DMS153 (cell line): ENCODE data around the gene RNF123.

Experiments used
- DNase-seq: peaks from one replicate; lab custom pipeline; 2025; lab: John Stamatoyannopoulos, UW

Gene RNF123

DNA sequence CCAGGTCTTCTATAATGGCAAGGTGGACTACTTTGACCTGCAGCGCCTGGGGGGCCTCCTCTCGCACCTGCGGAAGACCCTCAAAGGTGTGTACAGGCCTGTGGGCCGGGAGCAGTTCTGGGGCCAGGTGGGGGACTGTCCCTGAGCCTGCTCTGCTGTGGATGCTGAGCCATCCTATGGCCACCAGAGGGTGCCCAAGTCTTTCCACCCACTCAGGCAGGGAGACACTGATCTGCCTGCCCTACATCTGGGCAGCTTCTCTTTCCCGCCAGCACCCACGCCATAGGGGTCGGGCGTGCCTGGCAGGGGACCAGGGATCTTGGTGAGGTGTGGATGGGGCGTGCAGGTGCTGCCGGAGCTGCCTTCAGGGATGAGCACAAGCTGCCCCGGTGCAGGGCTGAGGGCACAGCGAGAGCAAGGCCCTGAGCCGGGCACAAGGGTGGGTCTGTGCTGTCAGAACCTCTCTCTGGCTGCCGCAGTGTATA lies 14.1 kb downstream of the RNF123 start:
- peak; percentile 17 for DNase-seq

- DNase-seq, result no peak
Observed at GRCh38 chr3:49703956-49704355, 14.6 kb downstream of the RNF123 start.

GRCh38 chr3:49704629-49705028 lies 15.3 kb downstream of the RNF123 start:
- no peak for DNase-seq

GRCh38 chr3:49705390-49705960 lies 16.1 kb downstream of the RNF123 start:
- DNase-seq, result no peak

- DNase-seq, result no peak
Observed at GRCh38 chr3:49706456-49707112, 17.2 kb downstream of the RNF123 start.

DNA sequence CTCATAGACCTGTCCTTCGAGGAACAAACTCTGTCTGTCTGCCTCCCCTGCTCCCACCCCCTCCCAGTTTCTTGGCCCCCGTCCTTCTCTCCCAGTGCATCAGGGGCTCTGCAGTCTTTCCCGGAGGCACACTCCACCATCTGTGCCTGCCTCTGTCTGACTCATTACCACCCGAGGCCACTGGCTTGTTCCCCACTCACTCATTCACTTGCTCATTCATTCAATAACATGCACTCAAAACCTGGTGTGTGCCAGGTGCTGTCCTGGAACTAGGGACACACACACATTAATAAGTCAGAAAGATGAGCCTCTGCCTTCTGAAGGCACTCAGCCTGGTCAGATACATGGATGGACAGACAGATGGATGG lies 17.7 kb downstream of the RNF123 start:
- no peak for DNase-seq

GRCh38 chr3:49709852-49710251 lies 20.5 kb downstream of the RNF123 start:
- DNase-seq, result no peak

DNA sequence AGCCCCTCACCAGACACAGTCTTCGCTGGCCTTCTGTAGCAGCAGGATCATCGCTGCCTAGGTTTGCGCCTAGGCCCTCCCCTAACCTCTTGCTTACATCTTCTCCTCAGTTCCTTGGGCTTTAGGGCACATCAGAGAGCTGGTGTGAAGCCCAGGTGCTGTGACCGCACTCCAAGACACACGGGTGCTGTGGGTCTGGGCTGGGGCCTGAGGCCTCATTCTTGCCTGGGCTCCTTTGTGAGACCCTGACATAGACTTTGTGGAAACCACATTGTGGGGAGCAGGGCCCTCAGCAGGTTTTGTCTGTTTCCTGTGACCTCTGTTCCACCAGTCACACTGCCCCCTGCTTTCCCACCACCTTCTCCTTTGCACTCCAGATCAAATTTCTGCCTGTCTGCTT lies 22.1 kb downstream of the RNF123 start:
- DNase-seq, result no peak

DNA sequence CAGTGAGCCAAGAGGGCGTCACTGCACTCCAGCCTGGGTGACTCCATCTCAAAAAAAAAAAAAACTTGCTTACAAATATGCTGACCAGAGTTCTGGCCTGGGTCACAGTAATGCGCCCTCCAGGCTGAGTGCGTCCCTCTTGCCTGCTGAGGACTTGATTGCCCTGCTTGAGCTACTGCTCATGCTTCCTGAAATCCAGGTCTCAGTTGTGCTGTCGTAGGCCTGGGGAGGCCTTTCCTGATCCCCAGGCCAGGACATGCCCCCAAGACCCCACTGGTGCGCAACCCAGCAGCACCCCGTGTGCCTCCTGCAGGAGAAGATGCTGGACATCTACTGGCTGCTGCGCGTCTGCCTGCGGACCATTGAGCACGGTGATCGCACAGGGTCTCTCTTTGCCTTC lies 22.8 kb downstream of the RNF123 start:
- no peak for DNase-seq

- DNase-seq, result no peak
Observed at GRCh38 chr3:49712631-49713317, 23.4 kb downstream of the RNF123 start.

- no peak for DNase-seq
Observed at GRCh38 chr3:49713336-49714105, 24.2 kb downstream of the RNF123 start.

GRCh38 chr3:49714728-49715550 lies 25.6 kb downstream of the RNF123 start:
- no peak for DNase-seq

DNA sequence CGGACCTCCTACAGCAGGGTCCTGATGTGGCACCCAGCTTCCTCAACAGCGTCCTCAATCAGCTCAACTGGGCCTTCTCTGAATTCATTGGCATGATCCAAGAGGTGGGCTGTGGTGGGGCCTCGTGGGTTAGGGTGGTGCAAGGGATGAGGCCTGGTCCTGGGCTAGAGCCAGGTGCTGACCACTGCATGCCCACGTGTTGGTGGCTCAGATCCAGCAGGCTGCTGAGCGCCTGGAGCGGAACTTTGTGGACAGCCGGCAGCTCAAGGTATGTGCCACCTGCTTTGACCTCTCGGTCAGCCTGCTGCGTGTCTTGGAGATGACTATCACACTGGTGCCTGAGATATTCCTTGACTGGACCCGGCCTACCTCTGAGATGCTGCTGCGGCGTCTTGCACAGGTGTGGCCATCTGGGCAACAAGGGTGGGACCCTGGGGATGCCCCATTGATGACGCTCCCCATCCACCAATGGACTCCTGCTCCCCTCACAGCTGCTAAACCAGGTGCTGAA lies 26.3 kb downstream of the RNF123 start:
- DNase-seq, result no peak

- no peak for DNase-seq
Observed at GRCh38 chr3:49716169-49716568, 26.8 kb downstream of the RNF123 start.

DNA sequence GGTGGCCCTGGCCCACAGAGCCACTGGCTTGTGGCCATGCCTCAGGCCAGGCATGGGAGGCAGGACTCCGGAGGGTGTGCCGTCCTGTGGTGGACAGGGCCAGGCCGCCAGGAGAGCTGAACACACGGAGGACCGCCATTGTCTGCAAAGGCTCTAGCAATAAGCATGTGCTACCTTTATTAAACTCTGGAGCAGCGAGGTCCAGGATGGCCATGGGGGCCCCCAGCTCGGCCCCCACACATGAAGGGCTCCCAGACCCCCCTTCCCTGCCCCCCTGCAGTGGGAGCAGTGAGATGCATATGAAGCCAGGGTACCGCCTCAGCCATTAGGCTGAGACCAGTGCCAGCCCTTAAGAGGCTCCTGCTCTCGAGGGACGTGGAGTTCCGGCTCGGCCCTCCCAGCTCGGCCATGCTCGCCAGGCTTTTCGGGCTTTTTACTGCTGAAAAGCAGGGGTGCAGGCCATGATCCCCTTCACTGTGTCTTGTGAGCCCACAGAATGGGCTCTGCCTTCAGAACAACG lies 27.4 kb downstream of the RNF123 start:
- no peak for DNase-seq

DNA sequence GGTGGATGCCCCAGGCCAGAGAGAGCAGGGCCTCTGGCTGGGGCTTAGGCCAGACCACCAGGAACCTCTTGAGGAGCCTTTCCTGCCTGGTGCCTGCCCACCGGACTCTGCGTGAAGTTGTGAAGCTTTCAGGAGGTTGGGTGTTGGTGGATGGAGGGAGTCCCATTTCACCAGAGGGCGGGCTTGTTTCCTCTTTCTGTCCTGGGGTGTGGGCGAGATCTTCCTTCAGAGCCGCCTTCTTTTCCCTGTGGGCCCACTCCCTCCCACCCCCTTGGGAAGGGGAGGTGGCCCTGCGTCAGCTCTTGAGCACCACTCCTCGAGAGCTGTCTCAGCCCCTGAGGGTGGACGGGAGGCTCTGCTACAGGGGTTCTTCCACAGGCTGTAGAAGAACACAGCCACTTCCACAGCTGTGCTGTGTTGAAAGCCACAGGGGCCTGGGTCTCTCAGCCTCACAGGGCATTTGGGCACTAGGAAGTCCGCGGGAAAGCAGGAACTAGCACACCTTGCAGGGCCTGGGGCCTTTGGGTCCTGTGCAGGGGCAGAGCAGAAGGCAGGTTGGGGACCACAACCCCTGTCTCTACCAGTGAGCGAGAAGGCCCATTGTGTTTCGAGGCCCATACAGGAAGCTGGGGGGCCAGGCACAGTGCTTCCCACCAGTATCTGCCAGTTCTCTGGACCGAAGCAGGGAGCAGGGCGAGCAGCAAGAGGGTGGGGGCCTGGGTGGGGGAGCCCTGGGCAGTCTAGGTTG lies 28.0 kb downstream of the RNF123 start:
- DNase-seq, result no peak

DNA sequence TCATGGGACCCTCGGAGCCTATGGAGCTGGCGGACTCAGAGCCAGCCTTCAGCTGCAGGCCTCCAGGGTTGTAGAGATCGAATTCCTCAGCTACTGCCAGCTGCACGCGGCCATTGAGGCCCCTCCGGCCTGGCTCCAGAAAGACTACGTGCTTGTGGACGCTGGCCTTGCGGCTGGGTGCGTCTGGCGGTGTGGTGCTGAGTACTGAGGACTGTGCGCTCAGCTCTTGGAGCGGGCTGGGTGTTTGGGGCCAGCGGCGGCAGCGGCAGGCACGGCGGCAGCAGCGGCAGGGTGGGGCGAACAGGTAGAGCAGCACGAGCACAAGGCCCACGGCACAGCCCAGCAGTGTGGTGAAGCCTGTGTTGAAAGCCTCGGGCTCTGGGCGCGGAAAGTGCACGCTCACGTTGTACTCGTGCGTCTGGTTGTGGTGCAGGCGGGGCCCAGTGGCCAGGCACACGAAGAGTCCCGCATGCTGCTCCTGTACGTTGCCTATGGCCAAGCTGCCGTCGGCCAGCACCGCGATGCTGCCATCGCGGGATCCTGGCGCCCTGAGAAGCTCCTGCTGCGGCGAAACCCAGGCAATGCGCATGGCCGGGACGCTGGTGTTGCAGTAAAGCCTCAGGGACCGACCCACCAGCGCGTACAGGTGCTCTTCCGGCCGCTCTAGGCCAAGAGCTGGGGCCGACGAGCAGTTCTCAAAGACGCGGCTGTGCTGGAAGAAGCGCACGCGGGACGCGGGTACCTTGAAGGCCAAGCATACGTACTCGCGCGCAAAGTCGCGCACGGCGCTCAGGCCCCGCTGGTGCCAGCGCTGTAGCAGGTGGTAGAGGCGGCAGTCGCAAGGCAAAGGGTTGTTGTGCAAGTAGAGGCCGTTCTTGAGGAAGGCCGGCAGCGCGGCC lies 28.9 kb downstream of the RNF123 start:
- DNase-seq, result no peak

- no peak for DNase-seq
Observed at GRCh38 chr3:49718858-49719213, 29.5 kb downstream of the RNF123 start.

GRCh38 chr3:49719214-49719884 lies 30.0 kb downstream of the RNF123 start, which contains the start of gene AMIGO3:
Gene AMIGO3, minus strand, starts transcription at chr3:49719684. Its CDS starts 219 bp downstream, at chr3:49719465.
- DNase-seq, result peak; percentile 62
